Measurements from ENCODE around the gene IL13RA1. TPM values are rescaled to one million over a fixed set of nuclear protein-coding genes. Genes with fewer than 3 reads are reported as not detected.
"Not testable (repeated sequence)": the region's sequence is repeated elsewhere in the genome, so short reads cannot be mapped to it uniquely, and the experiment has no call there.

IL13RA1 gene
- total RNA-seq, 2 donors from 2014 or later: 27.5 to 33.5 TPM

- ATAC-seq (no peak), DNase-seq (no peak)
- intact Hi-C loops (cut with DNase I): no loop called here
Measured at GRCh38 chrX:118764122-118764521, 36.7 kb downstream of the IL13RA1 start.

- intact Hi-C loops (cut with DNase I): no loop called here
- DNase-seq: no peak
Measured at GRCh38 chrX:118770133-118770760, 42.8 kb downstream of the IL13RA1 start.

DNA sequence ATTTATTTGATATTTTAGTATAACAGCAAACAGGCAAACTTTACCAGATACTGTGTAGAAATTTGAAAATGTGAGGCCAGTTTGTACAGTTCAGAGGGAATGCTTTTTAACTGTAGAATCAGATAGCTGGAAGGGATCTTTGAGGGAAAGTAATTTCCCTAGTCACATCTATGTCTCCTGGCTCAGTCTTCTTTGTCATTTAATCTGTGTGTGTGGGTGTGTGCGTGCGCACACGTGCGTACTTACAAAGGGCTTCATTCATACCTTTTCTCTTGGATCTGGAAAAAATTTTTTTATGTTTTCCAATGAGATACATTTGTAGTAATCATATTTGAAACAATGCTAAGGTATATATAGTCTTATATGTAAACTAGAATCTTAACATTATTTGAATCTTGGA is 44.6 kb downstream of the IL13RA1 start:
- intact Hi-C loops (cut with DNase I): no loop called here
- DNase-seq (no peak), ATAC-seq (no peak)

More at GRCh38 chrX:118770133-118770760, 42.8 kb downstream of the IL13RA1 start:
- no peak for ATAC-seq

GRCh38 chrX:118773782-118774181 is 46.4 kb downstream of the IL13RA1 start:
- DNase-seq (no peak), ATAC-seq (no peak)
- intact Hi-C loops (cut with DNase I): no loop called here

GRCh38 chrX:118779581-118779980 is 52.2 kb downstream of the IL13RA1 start:
- DNase-seq: no peak
- intact Hi-C loops (cut with DNase I): no loop called here

GRCh38 chrX:118780509-118780908 is 53.1 kb downstream of the IL13RA1 start:
- intact Hi-C loops (cut with DNase I): no loop called here
- no peak for DNase-seq
- peak in 1 of 2 donors; percentile 86 for ATAC-seq

More at GRCh38 chrX:118779581-118779980, 52.2 kb downstream of the IL13RA1 start:
- peak in 1 of 2 donors; percentile 47 for ATAC-seq

DNA sequence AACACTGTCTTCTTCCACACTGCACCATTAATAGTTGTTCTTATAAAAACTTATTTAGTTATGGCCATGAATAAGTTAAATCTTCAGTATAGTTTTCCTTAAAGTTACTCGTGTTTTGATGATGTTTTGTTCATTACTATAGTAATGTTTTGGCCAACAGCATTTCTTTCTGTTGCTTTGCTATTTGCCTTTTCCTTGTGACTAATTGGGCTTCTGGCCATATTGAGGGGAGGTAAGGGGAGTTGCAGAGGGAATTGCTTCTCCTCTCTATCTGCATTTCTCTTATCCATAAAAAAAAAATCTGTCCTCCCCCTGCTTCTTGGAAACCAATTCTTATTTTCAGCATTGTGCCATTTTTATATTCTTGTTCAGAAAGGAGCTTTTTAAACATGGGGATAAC is 53.5 kb downstream of the IL13RA1 start:
- ATAC-seq: peak in 1 of 2 donors; percentile 81
- intact Hi-C loops (cut with DNase I): no loop called here
- DNase-seq: no peak

DNA sequence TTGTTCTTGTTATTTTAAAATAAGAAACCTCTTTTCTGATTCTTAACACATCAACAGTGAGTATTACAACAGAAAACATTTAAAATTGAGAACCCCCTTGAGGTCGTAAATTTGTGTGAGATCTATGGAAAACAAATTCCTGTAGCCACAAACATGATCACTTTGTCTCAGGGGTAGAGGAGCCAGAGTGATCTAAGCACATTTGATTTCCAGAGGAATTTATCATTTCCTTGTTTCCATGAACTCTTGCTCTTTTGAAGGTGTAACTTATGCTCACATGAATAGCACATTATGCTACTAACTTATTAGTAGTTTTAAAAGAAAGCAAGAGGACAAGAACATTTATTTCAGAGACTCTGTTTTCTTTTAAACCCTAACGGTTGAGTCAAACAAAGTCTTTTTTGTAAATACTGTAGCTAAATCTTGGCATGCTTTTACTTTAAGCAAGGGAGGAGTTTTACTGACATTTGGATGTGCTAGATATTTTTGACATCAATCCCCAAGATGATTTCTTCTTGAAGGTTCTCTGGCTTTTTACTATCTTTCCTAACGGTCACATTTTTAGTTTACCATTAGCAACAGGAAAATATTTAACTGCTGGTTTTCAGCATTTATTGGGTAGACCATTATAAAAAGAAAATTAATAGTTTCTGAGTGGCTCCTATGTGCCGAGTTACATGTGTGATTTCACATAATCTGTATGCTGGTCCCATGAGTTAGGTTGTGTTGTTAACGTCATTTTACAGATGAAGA is 68.3 kb downstream of the IL13RA1 start:
- DNase-seq (no peak), ATAC-seq (no peak)
- intact Hi-C loops (cut with DNase I): no loop called here

DNA sequence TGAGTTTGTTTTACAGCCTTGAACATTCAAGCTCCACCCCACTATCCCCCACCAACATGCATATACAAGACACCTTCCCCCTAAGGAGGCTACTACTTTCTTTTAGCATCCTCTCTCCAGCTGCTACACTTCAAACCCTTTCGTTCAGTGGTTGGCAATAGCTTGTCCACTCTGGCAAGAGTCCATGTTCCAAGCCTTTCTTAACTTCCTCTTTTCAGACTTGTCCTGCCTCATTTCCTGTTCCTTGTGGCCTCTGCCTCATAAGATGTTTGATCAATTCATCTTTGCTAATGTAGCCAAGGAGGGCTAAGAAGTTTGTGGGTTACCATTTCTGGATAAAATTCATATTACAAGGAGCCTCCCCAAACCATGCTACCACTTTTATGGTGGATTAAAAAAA is 75.5 kb downstream of the IL13RA1 start:
- peak; percentile 40 to 44 for ATAC-seq
- no peak for DNase-seq

DNA sequence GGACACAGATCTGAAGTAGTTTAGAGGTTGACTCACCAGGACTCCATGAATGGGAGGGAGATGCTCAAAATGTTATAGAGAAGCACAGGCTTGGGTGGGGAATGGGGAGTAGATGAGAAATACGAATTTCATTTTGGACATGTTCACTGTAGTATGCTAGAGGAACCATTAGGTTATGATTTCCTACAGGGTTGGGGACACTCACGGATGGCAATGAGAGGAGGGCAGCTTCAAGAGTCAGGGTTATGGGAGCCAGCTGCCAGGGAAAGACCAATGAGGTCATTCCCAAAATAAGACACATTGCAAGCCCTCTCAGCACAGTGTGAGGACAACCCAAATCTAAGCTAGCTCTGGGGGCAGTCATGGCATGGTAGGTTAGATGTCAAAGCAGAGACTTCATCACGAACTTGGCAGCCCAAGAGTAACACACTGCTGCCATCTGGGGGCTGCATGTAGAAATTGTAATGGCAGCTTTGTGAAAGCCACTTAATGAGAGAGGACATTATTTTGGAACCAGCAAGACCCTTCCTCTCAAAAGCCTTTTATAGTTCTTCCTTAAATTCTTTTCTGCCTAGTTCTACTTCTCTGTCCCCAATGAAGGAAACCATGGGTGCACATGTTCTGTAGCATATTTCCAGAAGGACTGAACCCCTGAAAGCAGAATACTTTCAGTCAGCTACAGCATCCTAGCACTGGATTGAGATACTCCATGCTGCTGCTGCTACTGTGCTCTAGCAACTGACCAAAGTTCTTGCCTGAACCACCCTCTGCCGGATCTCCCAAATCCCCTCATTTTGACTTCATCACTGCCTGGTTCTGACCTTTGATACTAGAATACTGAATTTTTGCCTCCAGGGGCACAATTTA is 80.0 kb downstream of the IL13RA1 start:
- DNase-seq (no peak), ATAC-seq (peak; percentile 58 to 61)
- intact Hi-C loops (cut with DNase I): loop anchor here (5.0 to 10.0 kb wide), 3 partner anchors 165 to 203 kb away; no protein-coding TSS in a partner anchor

More for the DNA sequence above, 75.5 kb downstream of the IL13RA1 start:
- intact Hi-C loops (cut with DNase I): loop anchor here (10.0 kb wide), 2 partner anchors 168 to 198 kb away; no protein-coding TSS in a partner anchor

DNA sequence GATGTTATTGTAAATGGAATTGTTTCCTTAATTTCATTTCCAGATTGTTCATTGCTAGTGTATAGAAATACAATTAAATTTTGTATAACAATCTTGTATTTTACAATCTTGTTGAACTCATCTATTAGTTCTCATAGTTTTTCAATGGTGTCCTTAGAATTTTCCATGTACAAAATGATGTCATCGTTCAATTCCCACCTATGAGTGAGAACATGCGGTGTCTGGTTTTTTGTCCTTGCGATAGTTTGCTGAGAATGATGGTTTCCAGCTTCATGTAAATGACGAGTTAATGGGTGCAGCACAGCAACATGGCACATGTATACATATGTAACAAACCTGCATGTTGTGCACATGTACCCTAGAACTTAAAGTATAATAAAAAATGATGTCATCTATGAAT is 89.9 kb downstream of the IL13RA1 start:
- intact Hi-C loops (cut with DNase I); DNase-seq: not testable (repeated sequence)

GRCh38 chrX:118823263-118824172 is 96.1 kb downstream of the IL13RA1 start, which contains the start of gene ZCCHC12:
TSS of gene ZCCHC12 (plus strand) at chrX:118823824. CDS start at chrX:118825245, 1,421 bp downstream.
- intact Hi-C loops (cut with DNase I): no loop called here
- ATAC-seq (peak; percentile 65 to 88), DNase-seq (peak; percentile 60)

More for the DNA sequence above, 89.9 kb downstream of the IL13RA1 start:
- ATAC-seq: not testable (repeated sequence)

DNA sequence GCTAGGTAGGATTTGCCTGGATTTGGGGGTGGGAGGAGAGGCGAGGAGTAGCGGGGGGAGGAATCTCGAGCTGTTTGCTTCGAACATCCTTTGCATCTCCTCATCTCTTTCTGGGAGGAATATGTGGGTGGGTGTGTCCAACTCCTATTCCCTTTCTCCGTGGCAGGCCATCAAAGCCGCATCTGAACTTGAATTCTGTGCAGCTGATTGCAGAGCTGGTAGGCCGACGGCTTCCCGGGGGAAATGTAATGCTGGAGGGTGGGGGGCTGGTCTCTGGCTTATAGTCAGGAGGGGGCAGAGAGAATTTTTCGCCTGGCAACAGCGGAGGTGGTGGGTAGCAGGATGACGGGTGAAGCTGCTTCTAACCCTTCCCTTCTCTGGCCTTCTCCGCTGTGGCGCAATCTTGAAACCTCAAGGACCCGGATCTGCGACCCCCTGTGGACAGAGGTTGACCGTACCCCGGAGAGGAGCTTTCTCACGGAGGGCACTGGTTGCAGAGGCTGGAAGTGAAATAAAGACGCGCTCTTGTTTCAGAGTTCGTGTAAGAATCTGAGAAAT is 96.8 kb downstream of the IL13RA1 start:
- ATAC-seq (no peak), DNase-seq (no peak)
- intact Hi-C loops (cut with DNase I): no loop called here

- DNase-seq (no peak), ATAC-seq (peak in 1 of 2 donors; percentile 12)
- intact Hi-C loops (cut with DNase I): no loop called here
Measured at GRCh38 chrX:118825227-118825626, 97.8 kb downstream of the IL13RA1 start.

- intact Hi-C loops (cut with DNase I): loop anchor here in 1 of 2 donors (5.0 kb wide), 1 partner anchor 233 kb away; the partner anchor contains the start of gene CT47C1
- ATAC-seq (peak; percentile 92 to 96), DNase-seq (peak; percentile 85)
Measured at GRCh38 chrX:118839334-118839958, 112.0 kb downstream of the IL13RA1 start.
